H9 (cell line): ENCODE measurements around the gene SRRT. TPM values are rescaled to one million over a fixed set of nuclear protein-coding genes. Genes with fewer than 3 reads are reported as not detected.

ENCODE experiments used
- DNase-seq: peaks from one replicate; pipeline ENCODE4 v3.0.0-alpha.2; 2017
- H2AFZ ChIP-seq: one replicate; pipeline ENCODE4 v1.6.1; 2013; ENCODE audit warnings: mild to moderate bottlenecking, low read length, control low read depth, moderate library complexity
- H2AK5ac ChIP-seq: 2 replicates; pipeline ENCODE4 v1.6.1; 2013; ENCODE audit warnings: low read length, control low read depth, mixed read lengths; ENCODE audit not compliant: insufficient read length
- H2BK120ac ChIP-seq: one replicate; pipeline ENCODE4 v1.6.1; 2013; ENCODE audit warnings: low read depth, mild to moderate bottlenecking, low read length, control low read depth, inconsistent platforms; ENCODE audit not compliant: poor library complexity, severe bottlenecking
- H2BK12ac ChIP-seq: 2 replicates; pipeline ENCODE4 v1.6.1; 2013; ENCODE audit warnings: low read length, control low read depth, mixed read lengths, low read depth; ENCODE audit not compliant: insufficient read length
- H2BK15ac ChIP-seq: 2 replicates; pipeline ENCODE4 v1.6.1; 2013; ENCODE audit warnings: low read depth, low read length, control low read depth
- H2BK20ac ChIP-seq: one replicate; pipeline ENCODE4 v1.6.1; 2013; ENCODE audit warnings: low read depth, mild to moderate bottlenecking, low read length, control low read depth, inconsistent platforms; ENCODE audit not compliant: poor library complexity, severe bottlenecking
- H2BK5ac ChIP-seq: 2 replicates; pipeline ENCODE4 v1.6.1; 2013; ENCODE audit warnings: low read length, control low read depth, mixed read lengths; ENCODE audit not compliant: insufficient read length
- H3K14ac ChIP-seq: 2 replicates; pipeline ENCODE4 v1.6.1; 2013; ENCODE audit warnings: low read length, control low read depth; ENCODE audit not compliant: insufficient read depth
- H3K18ac ChIP-seq: 2 replicates; pipeline ENCODE4 v1.6.1; 2013; ENCODE audit warnings: low read depth, mild to moderate bottlenecking, mixed read lengths, low read length, control low read depth; ENCODE audit not compliant: insufficient read length
- H3K23ac ChIP-seq: 2 replicates; pipeline ENCODE4 v1.6.1; 2013; ENCODE audit warnings: low read length, control low read depth, mixed read lengths, low read depth; ENCODE audit not compliant: insufficient read length
- H3K23me2 ChIP-seq: 2 replicates; pipeline ENCODE4 v1.6.1; 2013; ENCODE audit warnings: low read depth, mild to moderate bottlenecking, mixed read lengths, low read length, control low read depth; ENCODE audit not compliant: insufficient read length, poor library complexity, severe bottlenecking
- H3K27ac ChIP-seq: 2 replicates; pipeline ENCODE4 v1.5.1; 2013; ENCODE audit warnings: low read length, control low read depth, mixed read lengths, low read depth; ENCODE audit not compliant: insufficient read length
- H3K27me3 ChIP-seq: 2 replicates; pipeline ENCODE4 v1.6.1; 2013; ENCODE audit warnings: low read length, control low read depth, inconsistent platforms; ENCODE audit not compliant: insufficient read depth
- H3K4ac ChIP-seq: 2 replicates; pipeline ENCODE4 v1.6.1; 2013; ENCODE audit warnings: low read depth, mild to moderate bottlenecking, control low read depth, inconsistent platforms, low read length, moderate library complexity
- H3K4me1 ChIP-seq: 2 replicates; pipeline ENCODE4 v1.6.1; 2013; ENCODE audit warnings: low read length, control low read depth, inconsistent platforms; ENCODE audit not compliant: insufficient read depth
- H3K4me2 ChIP-seq: 2 replicates; pipeline ENCODE4 v1.6.1; 2013; ENCODE audit warnings: low read length, control low read depth, mixed read lengths; ENCODE audit not compliant: insufficient read length, insufficient read depth
- H3K56ac ChIP-seq: 2 replicates; pipeline ENCODE4 v1.6.1; 2013; ENCODE audit warnings: low read depth, mild to moderate bottlenecking, mixed read lengths, low read length, control low read depth; ENCODE audit not compliant: insufficient read length
- H3K79me1 ChIP-seq: 2 replicates; pipeline ENCODE4 v1.6.1; 2013; ENCODE audit warnings: low read depth, mild to moderate bottlenecking, moderate library complexity, low read length, control low read depth, inconsistent platforms; ENCODE audit not compliant: insufficient read depth, poor library complexity, severe bottlenecking
- H3K79me2 ChIP-seq: 2 replicates; pipeline ENCODE4 v1.6.1; 2013; ENCODE audit warnings: low read length, control low read depth, inconsistent platforms; ENCODE audit not compliant: insufficient read depth
- H3K9ac ChIP-seq: 2 replicates; pipeline ENCODE4 v1.6.1; 2013; ENCODE audit warnings: low read length, control low read depth, mixed read lengths; ENCODE audit not compliant: insufficient read length; ENCODE audit errors: extremely low read depth
- H3K9me3 ChIP-seq: one replicate; pipeline ENCODE4 v1.6.1; 2013; ENCODE audit warnings: low read depth, low read length, inconsistent platforms; ENCODE audit not compliant: control insufficient read depth
- H3T11ph ChIP-seq: one replicate; pipeline ENCODE4 v1.6.1; 2013; ENCODE audit warnings: mild to moderate bottlenecking, low read length, control low read depth, inconsistent platforms
- H4K20me1 ChIP-seq: one replicate; pipeline ENCODE4 v1.6.1; 2013; ENCODE audit not compliant: control insufficient read depth, insufficient read length, insufficient read depth
- H4K5ac ChIP-seq: 2 replicates; pipeline ENCODE4 v1.6.1; 2013; ENCODE audit warnings: low read depth, mild to moderate bottlenecking, mixed read lengths, low read length, control low read depth; ENCODE audit not compliant: insufficient read length
- H4K8ac ChIP-seq: replicated peaks from 2 replicates; pipeline ENCODE4 v1.6.1; 2013; ENCODE audit warnings: low read length, control low read depth, mixed read lengths, low read depth; ENCODE audit not compliant: insufficient read length
- H4K91ac ChIP-seq: 2 replicates; pipeline ENCODE4 v1.6.1; 2013; ENCODE audit warnings: low read depth, mild to moderate bottlenecking, moderate library complexity, mixed read lengths, low read length, control low read depth; ENCODE audit not compliant: insufficient read length
- H3K27ac Mint-ChIP-seq, 3 experiments: 2 replicates in 2 of 3; 3 replicates in 1 of 3; pipeline ENCODE4 v1.8.0; 2020 to 2021; ENCODE audit warnings: mixed read lengths in 3 of 3, mild to moderate bottlenecking in 1 of 3, moderate library complexity in 1 of 3
- H3K27me3 Mint-ChIP-seq: 2 replicates; pipeline ENCODE4 v1.8.0; 2021; ENCODE audit warnings: low read depth, mild to moderate bottlenecking, moderate library complexity, mixed read lengths
- H3K36me3 Mint-ChIP-seq, 3 experiments: 2 replicates in 2 of 3; 3 replicates in 1 of 3; pipeline ENCODE4 v1.8.0; 2020 to 2021; ENCODE audit warnings: low read depth in 3 of 3, mixed read lengths in 3 of 3; ENCODE audit not compliant: insufficient read depth in 1 of 3
- H3K4me1 Mint-ChIP-seq, 2 experiments: 2 replicates each; pipeline ENCODE4 v1.8.0; 2020; ENCODE audit warnings: mixed read lengths in 2 of 2
- H3K4me3 Mint-ChIP-seq, 2 experiments: 2 replicates in 1 of 2; 3 replicates in 1 of 2; pipeline ENCODE4 v1.8.0; 2020 to 2021; ENCODE audit warnings: mild to moderate bottlenecking in 2 of 2, mixed read lengths in 2 of 2, moderate library complexity in 1 of 2
- H3K9me3 Mint-ChIP-seq, 2 experiments: 2 replicates in 1 of 2; 3 replicates in 1 of 2; pipeline ENCODE4 v1.8.0; 2020; ENCODE audit warnings: mild to moderate bottlenecking in 2 of 2, mixed read lengths in 2 of 2, moderate library complexity in 1 of 2
- CTCF ChIP-seq: fragments of 200-600 bp; sonication (generic); conservative IDR thresholded peaks from 3 replicates; pipeline ENCODE4 v1.8.0; 2021; ENCODE audit warnings: antibody characterized with exemption, mild to moderate bottlenecking
- WGBS: extraction: QIAGEN DNeasy Blood & Tissue Kit; methylation state at CpG from one replicate; pipeline ENCODE4 v1.1.7; 2013; ENCODE audit warnings: missing lambda C conversion rate, low lambda C conversion rate, mixed read lengths; ENCODE audit not compliant: insufficient read length; ENCODE audit errors: extremely low coverage; 5-methylcytosine and 5-hydroxymethylcytosine counted together
- total RNA-seq: library from RNA; stranded (reverse); gene quantifications from 2 replicates; pipeline ENCODE4 v1.2.1, GENCODE V29; 2021

The SRRT gene
- total RNA-seq, 1 experiment from 2014 or later, result 373 TPM

DNA sequence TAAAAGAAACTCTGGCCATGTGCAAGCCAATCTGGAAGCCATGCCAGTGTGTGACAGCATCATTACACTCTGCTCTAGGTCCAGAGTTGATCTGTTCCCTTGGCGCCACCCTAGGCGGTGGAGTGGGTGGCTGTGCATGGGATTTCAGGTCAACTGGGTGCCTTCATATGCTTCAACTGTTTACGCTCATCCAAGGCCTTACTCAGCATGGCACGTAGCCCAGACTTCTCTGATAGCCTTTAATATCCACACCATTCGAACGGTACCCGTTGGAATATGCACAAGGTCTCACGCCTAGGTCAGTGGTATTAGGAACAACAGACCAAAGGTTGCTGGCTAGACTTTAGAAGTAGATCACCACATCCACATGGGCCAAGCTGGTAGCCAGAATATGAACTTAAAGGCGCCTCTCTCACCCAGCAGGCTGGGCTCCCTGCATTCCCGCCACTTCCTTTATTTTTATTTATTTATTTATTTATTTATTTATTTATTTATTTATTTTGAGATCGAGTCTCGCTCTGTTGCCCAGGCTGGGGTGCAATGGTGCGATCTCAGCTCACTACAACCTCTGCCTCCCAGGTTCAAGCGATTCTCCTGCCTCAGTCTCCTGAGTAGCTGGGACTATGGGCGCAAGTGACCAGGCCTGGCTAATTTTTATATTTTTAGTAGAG is 39.4 kb downstream of the SRRT start:
- no peaks in the 10 kb centered on the region; a peak in 1 of 7 replicates for H3K36me3 Mint-ChIP-seq
- Histone ChIP-seq H4K5ac (no peak overlapping the region), H3K9ac (no peak overlapping the region), H2BK15ac (no peak overlapping the region), H3K4me1 (0 out of 2 replicates have a peak, but pooled peaks cover 2% of the 10 kb centered on the region), H3K79me2 (no peaks in the 10 kb centered on the region), H3K23me2 (no peaks in the 10 kb centered on the region), H3K14ac (no peak overlapping the region), H2BK5ac (no peak overlapping the region), H3K27ac (no peak overlapping the region), H3K23ac (no peak overlapping the region), H3K4me2 (no peak overlapping the region), H4K8ac (no peak overlapping the region), H4K91ac (no peak overlapping the region), H3K79me1 (no peaks in the 10 kb centered on the region), H2AK5ac (no peak overlapping the region), H2BK12ac (no peak overlapping the region), H3K9me3 (no peaks in the 10 kb centered on the region), H3K4ac (no peak overlapping the region), H2BK20ac (no peak overlapping the region), H3K18ac (no peak overlapping the region), H3T11ph (no peak overlapping the region), H4K20me1 (no peaks in the 10 kb centered on the region), H2AFZ (no peak overlapping the region), H3K56ac (no peak overlapping the region), H2BK120ac (no peak overlapping the region), H3K27me3 (no peaks in the 10 kb centered on the region)
- no peaks in the 10 kb centered on the region; the same call in 1 of the 2 replicates for H3K27me3 Mint-ChIP-seq
- no peak for DNase-seq
- H3K9me3 Mint-ChIP-seq, result no peaks in the 10 kb centered on the region; a peak in 1 of 5 replicates
- 0 out of 7 replicates have a peak overlapping the region, but pooled peaks of 1 of the 3 experiments have one; percentile 24 for H3K27ac Mint-ChIP-seq
- WGBS, result no CpG with 5 or more reads among the region's 15 CpGs
- peaks cover 7 to 14% of the 10 kb centered on the region in 2 experiments for H3K4me1 Mint-ChIP-seq
- no peak for TF ChIP-seq CTCF
- H3K4me3 Mint-ChIP-seq, result no peak overlapping the region
